AG09319 (cell line): Measurements from ENCODE around the gene SOCS7.

Source experiments
- DNase-seq: peaks from one replicate; pipeline ENCODE4 v3.0.0-alpha.2; 2010; ENCODE audit warnings: low read depth; ENCODE audit errors: extremely low read depth
- TF ChIP-seq, protein P1 (sequence below): IDR thresholded peaks from 2 replicates; pipeline ENCODE4 v1.5.1; 2011; ENCODE audit warnings: low read depth, mild to moderate bottlenecking, inconsistent platforms, low read length, moderate library complexity

The SOCS7 gene

DNA sequence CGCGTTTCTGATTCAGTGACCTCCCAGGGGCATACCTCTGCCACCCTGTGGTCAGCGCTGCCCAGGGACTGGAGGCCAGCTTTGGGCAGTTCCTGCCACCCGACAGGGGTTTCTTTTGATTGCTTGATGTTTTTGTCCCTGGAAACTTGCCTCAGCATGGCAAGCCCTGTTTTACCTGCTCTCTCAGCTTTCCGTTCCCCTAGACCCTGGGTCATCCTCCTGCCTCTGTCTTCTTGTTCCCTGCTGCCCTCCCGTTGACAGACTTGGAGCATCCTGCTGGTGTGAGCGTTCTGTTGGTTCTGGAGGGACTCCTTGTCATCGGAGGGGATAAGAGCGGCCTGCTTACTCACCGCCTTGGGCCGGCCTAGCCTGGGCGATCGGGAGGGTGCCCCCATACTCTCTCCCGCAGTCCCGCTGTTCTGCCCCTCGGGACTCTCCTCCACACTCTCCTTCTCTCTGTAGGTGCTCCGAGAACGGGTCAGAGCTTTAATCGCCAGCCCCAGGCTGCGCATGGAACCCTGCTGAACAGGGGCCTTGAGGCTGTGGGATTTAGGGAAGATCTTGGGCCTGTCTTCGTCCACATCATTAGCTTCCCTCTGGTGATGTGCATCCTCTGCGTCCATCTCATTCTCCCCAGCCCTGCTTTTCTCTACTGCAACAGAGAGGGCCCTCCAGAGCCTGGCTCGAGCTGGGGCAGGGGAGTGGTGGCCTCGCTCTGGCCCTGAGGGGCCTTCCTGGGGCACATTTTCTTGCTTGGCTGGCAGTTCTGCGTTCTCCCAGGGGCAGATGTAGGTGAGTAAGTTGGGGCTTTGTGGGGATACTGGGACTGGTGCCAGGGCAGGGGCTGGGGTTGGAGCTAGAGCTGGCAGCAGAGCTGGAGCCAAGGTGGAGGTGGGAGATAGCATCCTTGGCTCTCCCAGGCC, 21.6 kb upstream of the SOCS7 start:
- TF ChIP-seq, protein P1, sequence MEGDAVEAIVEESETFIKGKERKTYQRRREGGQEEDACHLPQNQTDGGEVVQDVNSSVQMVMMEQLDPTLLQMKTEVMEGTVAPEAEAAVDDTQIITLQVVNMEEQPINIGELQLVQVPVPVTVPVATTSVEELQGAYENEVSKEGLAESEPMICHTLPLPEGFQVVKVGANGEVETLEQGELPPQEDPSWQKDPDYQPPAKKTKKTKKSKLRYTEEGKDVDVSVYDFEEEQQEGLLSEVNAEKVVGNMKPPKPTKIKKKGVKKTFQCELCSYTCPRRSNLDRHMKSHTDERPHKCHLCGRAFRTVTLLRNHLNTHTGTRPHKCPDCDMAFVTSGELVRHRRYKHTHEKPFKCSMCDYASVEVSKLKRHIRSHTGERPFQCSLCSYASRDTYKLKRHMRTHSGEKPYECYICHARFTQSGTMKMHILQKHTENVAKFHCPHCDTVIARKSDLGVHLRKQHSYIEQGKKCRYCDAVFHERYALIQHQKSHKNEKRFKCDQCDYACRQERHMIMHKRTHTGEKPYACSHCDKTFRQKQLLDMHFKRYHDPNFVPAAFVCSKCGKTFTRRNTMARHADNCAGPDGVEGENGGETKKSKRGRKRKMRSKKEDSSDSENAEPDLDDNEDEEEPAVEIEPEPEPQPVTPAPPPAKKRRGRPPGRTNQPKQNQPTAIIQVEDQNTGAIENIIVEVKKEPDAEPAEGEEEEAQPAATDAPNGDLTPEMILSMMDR = no peak
- no peak for DNase-seq

DNA sequence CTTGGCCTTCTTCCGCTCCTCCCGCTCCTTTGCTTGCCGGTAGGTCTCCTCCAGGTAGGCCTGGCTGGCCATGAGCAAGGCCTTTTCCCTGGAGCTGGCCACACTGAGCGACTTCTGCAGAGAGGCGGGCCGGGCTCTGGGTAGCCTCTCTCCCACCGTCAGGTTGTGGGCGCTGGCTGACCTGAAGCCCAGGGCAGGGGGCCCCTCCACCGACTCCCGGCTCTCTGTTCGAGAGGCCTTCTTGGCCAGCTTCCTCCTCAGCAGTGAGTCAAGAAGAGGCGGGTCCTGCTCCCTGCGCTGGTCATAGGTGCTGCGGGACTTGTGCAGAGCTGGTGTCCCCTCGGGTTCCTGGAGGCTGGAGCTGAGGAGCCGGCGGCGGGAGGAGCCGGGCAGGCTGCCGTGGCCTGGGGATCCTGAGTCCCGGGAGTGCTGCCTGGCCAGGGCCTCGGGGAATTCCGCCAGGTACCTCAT, 20.7 kb upstream of the SOCS7 start:
- TF ChIP-seq, protein P1 = no peak
- no peak for DNase-seq

DNA sequence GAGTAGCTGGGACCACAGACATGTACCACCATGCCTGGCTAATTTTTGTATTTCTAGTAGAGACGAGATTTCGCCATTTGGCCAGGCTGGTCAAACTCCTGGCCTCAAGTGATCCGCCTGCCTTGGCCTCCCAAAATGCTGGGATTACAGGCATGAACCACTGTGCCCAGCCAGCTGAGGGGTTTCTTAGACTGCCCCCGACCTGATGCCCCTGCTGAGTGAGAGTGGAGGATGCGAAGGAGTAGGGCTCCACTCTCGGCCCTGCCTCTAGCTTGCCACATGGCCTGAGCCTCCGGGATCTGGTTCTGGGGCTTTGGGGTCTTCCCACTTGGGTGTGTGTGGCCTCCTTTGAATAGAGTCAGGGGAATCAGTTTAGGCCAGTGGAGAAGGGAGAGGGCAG, 18.9 kb upstream of the SOCS7 start:
- TF ChIP-seq, protein P1 = no peak
- no peak for DNase-seq

DNA sequence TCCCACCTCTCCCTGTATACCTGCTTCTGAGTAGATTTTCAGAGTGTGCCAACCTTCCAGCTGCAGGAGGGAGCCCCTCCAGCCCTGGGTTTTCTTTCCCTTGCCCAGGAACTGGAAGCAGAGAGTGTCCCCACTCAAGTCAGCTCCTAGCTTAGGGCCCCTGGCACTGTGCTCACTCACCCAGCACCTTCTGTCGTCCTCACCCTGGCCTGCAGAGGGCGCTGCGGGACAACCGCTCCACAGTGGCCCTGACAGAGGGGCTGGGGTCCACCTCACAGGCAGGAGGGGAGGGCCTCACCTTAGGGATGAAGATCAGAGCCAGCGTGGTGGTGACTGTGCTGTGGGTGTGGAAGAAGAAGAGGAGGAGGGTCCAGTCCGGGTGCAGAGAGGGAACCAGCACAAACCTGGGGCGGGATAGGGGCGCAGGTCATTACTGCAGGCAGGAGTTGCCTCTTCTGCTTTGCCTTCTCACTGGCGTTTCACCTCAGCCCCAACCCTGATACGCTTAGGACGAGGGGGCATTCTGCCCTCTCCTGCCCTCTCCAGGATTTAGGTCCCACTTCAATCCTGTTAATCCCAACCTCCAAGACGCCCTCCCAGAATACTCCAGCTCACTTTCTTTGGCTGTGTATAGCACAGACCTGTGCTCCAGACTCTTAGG, 17.9 kb upstream of the SOCS7 start:
- DNase-seq = no peak
- TF ChIP-seq, protein P1 = peak; percentile 56

DNA sequence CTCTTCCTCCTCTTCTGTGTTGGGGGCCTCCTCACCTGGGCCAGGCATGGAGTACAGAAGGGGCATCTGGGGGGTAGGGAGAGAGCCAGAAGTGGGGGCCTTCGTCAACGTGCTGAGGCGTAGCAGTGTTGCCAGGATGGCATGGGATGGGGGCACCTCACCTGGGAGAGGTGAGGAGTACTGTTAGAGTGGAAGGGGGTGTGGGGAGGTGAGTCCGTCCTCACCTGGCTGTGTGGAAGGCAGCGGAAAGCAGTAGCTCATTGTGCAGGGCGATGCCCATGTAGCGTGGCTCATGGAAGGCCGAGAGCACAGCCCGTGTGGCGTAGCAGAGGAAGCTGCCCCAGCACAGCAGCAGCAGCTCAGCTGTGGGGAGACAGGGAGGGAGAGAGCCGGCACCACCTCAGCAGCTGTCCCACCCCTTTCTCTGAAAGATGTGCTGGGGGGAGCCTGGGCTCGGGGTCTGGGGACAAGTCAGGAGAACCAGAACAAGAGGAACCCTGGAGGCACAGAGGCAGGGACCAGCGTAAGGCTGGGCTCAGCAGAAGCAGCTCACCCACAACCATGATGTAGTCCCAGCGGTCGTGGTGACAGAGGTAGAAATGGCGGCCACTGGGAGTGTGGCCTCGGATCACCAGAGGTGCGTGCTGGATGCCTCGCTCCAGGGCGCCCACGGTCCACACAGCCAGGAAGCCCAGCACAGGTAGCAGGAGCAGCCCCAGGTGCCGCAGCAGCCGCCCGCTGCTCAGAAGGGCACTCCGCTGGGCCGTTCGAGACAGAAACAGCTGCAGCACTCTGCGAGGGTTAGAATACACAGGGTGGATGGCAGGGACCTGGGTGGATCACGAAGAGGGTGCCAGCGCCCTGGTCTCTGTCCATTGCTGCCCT, 16.9 kb upstream of the SOCS7 start:
- TF ChIP-seq, protein P1 = no peak
- no peak for DNase-seq

DNA sequence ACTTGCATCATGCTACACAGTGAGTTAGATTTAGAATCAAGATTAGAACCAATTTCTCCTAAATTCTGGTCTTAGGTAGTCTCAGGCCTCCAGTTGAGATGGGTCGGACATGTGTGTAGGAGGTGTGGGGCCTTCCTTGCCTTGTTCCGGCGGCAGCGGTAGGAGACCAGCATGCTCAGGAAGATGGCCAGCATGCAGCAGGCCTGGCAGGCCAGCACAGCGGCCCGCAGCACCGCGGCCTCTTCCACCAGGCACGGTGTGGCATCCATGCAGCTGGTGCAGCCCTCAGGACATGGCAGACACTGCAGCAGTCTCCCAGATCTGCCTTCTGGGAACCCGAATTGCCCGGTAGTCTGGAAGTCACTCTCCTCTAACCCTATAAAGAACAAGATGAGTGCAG, 14.8 kb upstream of the SOCS7 start:
- no peak for DNase-seq
- TF ChIP-seq, protein P1 = no peak
